ENCODE measurements around the gene UQCRC1.

DNA sequence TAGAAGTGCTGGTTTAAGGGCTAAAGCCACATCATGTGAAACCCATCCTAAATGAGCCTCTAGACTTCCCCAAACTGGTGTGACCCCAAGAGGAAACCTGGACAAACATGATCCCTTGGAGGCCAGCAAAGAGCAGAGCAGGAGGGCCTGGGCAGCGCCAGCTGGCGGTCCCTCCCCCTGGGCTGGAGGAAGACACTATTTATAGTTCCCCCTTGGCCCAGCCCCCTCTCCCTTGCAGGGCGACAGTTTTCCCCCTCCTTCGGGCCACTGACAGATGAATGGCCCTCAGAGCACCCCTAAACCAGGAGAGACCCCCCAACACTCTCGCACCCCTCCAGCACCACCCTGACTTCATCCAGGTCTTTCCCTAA lies 48.8 kb downstream of the UQCRC1 start:
- TF ChIP-seq, protein P1, sequence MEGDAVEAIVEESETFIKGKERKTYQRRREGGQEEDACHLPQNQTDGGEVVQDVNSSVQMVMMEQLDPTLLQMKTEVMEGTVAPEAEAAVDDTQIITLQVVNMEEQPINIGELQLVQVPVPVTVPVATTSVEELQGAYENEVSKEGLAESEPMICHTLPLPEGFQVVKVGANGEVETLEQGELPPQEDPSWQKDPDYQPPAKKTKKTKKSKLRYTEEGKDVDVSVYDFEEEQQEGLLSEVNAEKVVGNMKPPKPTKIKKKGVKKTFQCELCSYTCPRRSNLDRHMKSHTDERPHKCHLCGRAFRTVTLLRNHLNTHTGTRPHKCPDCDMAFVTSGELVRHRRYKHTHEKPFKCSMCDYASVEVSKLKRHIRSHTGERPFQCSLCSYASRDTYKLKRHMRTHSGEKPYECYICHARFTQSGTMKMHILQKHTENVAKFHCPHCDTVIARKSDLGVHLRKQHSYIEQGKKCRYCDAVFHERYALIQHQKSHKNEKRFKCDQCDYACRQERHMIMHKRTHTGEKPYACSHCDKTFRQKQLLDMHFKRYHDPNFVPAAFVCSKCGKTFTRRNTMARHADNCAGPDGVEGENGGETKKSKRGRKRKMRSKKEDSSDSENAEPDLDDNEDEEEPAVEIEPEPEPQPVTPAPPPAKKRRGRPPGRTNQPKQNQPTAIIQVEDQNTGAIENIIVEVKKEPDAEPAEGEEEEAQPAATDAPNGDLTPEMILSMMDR (IDR thresholded peaks at IDR 0.05): no peak
- TF ChIP-seq POLR2A (IDR thresholded peaks at IDR 0.05): no peak

All from thyroid gland (tissue), 4 donors.